Hepatocyte (in vitro differentiated cells): ENCODE measurements around the gene PRAMEF2. TPM values are rescaled to one million over a fixed set of nuclear protein-coding genes. Genes with fewer than 3 reads are reported as not detected.
"Not testable (repeated sequence)": the region's sequence is repeated elsewhere in the genome, so short reads cannot be mapped to it uniquely, and the experiment has no call there.

ENCODE experiments used
- DNase-seq: peaks from one replicate; pipeline ENCODE4 v3.0.0-alpha.2; 2016; ENCODE audit warnings: low spot score
- H2AFZ ChIP-seq: fragments of 200-600 bp; sonication (generic); 2 replicates; pipeline ENCODE4 v1.6.0; 2016; ENCODE audit warnings: antibody characterized with exemption, mild to moderate bottlenecking
- H3K27ac ChIP-seq: fragments of 200-600 bp; sonication (generic); 2 replicates; pipeline ENCODE4 v1.5.1; 2016; ENCODE audit warnings: mild to moderate bottlenecking
- H3K27me3 ChIP-seq: fragments of 200-600 bp; sonication (generic); 2 replicates; pipeline ENCODE4 v1.6.1; 2016
- H3K36me3 ChIP-seq: fragments of 200-600 bp; sonication (generic); replicated peaks from 2 replicates; pipeline ENCODE4 v1.5.1; 2016; ENCODE audit warnings: low read depth; ENCODE audit not compliant: insufficient read depth
- H3K4me1 ChIP-seq: fragments of 200-600 bp; sonication (generic); 2 replicates; pipeline ENCODE4 v1.5.1; 2016; ENCODE audit warnings: mild to moderate bottlenecking, moderate library complexity; ENCODE audit not compliant: insufficient read depth
- H3K4me2 ChIP-seq: fragments of 200-600 bp; sonication (generic); 2 replicates; pipeline ENCODE4 v1.6.0; 2016
- H3K4me3 ChIP-seq: fragments of 200-600 bp; sonication (generic); 2 replicates; pipeline ENCODE4 v1.5.1; 2016; ENCODE audit warnings: mild to moderate bottlenecking
- H3K79me2 ChIP-seq: fragments of 200-600 bp; sonication (generic); 2 replicates; pipeline ENCODE4 v1.6.0; 2017; ENCODE audit warnings: mild to moderate bottlenecking
- H3K9me2 ChIP-seq: fragments of 200-600 bp; sonication (generic); replicated peaks from 2 replicates; pipeline ENCODE4 v1.6.0; 2017; ENCODE audit warnings: mild to moderate bottlenecking; ENCODE audit not compliant: insufficient read depth
- H3K9me3 ChIP-seq: fragments of 200-600 bp; sonication (generic); 2 replicates; pipeline ENCODE4 v1.5.1; 2016; ENCODE audit warnings: low read depth, mild to moderate bottlenecking
- H4K20me1 ChIP-seq: fragments of 200-600 bp; sonication (generic); 2 replicates; pipeline ENCODE4 v1.6.0; 2016; ENCODE audit warnings: mild to moderate bottlenecking; ENCODE audit not compliant: insufficient read depth, poor library complexity, severe bottlenecking
- CTCF ChIP-seq: fragments of 200-600 bp; sonication (generic); IDR thresholded peaks from 2 replicates; pipeline ENCODE4 v1.5.1; 2016; ENCODE audit warnings: antibody characterized with exemption, mild to moderate bottlenecking; ENCODE audit not compliant: poor library complexity
- EZH2 ChIP-seq: fragments of 200-600 bp; sonication (generic); IDR thresholded peaks from 2 replicates; pipeline ENCODE4 v1.6.1; 2016; ENCODE audit warnings: antibody characterized with exemption, mild to moderate bottlenecking, borderline replicate concordance
- EZH2phosphoT487 ChIP-seq: fragments of 200-600 bp; sonication (generic); IDR thresholded peaks from one replicate; pipeline ENCODE4 v1.6.1; 2018; ENCODE audit warnings: antibody characterized with exemption, mild to moderate bottlenecking, low read depth, moderate library complexity; ENCODE audit not compliant: unreplicated experiment, severe bottlenecking
- WGBS: methylation state at CpG from one replicate; pipeline ENCODE4 v1.1.6; 2016; ENCODE audit warnings: low lambda C conversion rate; ENCODE audit errors: missing lambda C conversion rate; 5-methylcytosine and 5-hydroxymethylcytosine counted together
- polyA plus RNA-seq: library from polyadenylated mRNA; unstranded; fragments of >200 nt; fragmentation: Nextera tagmentation; extraction: Ambion mirVana; gene quantifications from 2 replicates; pipeline ENCODE4 v1.2.1, GENCODE V29; 2016
- total RNA-seq: library from RNA; depleted of rRNA; stranded (reverse); fragments of >200 nt; gene quantifications from 2 replicates; pipeline ENCODE4 v1.2.3, GENCODE V29; 2014

Gene PRAMEF2
- total RNA-seq (not detected in 2 replicates), polyA plus RNA-seq (not detected in 2 replicates)

- not testable (repeated sequence) for H2AFZ ChIP-seq, H3K4me1 ChIP-seq, H3K4me3 ChIP-seq, H3K79me2 ChIP-seq, H3K27ac ChIP-seq, H3K27me3 ChIP-seq, H3K36me3 ChIP-seq, DNase-seq, H3K9me3 ChIP-seq, H4K20me1 ChIP-seq, H3K4me2 ChIP-seq, H3K9me2 ChIP-seq
- WGBS = 36% methylated on average over 2 of the region's 2 CpGs
Observed at GRCh38 chr1:12856786-12857185, at the start of gene PRAMEF2. Gene PRAMEF2 (plus strand): TSS chr1:12857086. CDS start chr1:12859010, 1,924 bp downstream.

- Histone ChIP-seq H4K20me1 (no peaks in the 10 kb centered on the region), H3K9me2 (no peaks in the 10 kb centered on the region), H3K27ac (no peak overlapping the region), H3K4me1 (no peaks in the 10 kb centered on the region), H2AFZ (no peak overlapping the region), H3K4me3 (no peak overlapping the region), H3K27me3 (no peaks in the 10 kb centered on the region), H3K4me2 (no peak overlapping the region), H3K9me3 (no peaks in the 10 kb centered on the region), H3K79me2 (no peaks in the 10 kb centered on the region), H3K36me3 (no peaks in the 10 kb centered on the region)
- WGBS = 88% methylated on average over 1 of the region's 1 CpG
- DNase-seq = no peak
- TF ChIP-seq EZH2phosphoT487 (no peak), CTCF (no peak), EZH2 (no peak)
Observed at GRCh38 chr1:12809933-12810332, 47.0 kb upstream of the PRAMEF2 start.

- Histone ChIP-seq H4K20me1 (no peaks in the 10 kb centered on the region), H3K79me2 (no peaks in the 10 kb centered on the region), H3K4me1 (no peaks in the 10 kb centered on the region), H3K9me3 (no peaks in the 10 kb centered on the region), H3K27me3 (no peaks in the 10 kb centered on the region), H3K27ac (no peak overlapping the region), H3K4me3 (no peak overlapping the region), H3K9me2 (no peaks in the 10 kb centered on the region), H3K36me3 (no peaks in the 10 kb centered on the region), H2AFZ (no peak overlapping the region), H3K4me2 (no peak overlapping the region)
- WGBS = 54% methylated on average over 5 of the region's 5 CpGs
- TF ChIP-seq CTCF = no peak
- no peak for TF ChIP-seq EZH2
- TF ChIP-seq EZH2phosphoT487 = no peak
- no peak for DNase-seq
Observed at GRCh38 chr1:12810691-12811408, 46.0 kb upstream of the PRAMEF2 start.

GRCh38 chr1:12811409-12811784 lies 45.5 kb upstream of the PRAMEF2 start:
- no peak overlapping the region for H3K27ac ChIP-seq
- 58% methylated on average over 2 of the region's 2 CpGs for WGBS
- H3K4me3 ChIP-seq = no peak overlapping the region
- no peak overlapping the region for H3K4me2 ChIP-seq
- TF ChIP-seq CTCF = no peak
- no peak for DNase-seq
- H3K9me2 ChIP-seq = no peaks in the 10 kb centered on the region
- no peaks in the 10 kb centered on the region for H3K27me3 ChIP-seq
- H2AFZ ChIP-seq = no peak overlapping the region
- no peaks in the 10 kb centered on the region for H3K4me1 ChIP-seq
- no peaks in the 10 kb centered on the region for H3K9me3 ChIP-seq
- no peaks in the 10 kb centered on the region for H3K36me3 ChIP-seq
- H4K20me1 ChIP-seq = no peaks in the 10 kb centered on the region
- H3K79me2 ChIP-seq = no peaks in the 10 kb centered on the region

- DNase-seq, H3K9me2 ChIP-seq, H3K36me3 ChIP-seq, H3K27ac ChIP-seq, H4K20me1 ChIP-seq, H3K4me1 ChIP-seq, H3K9me3 ChIP-seq, H2AFZ ChIP-seq, H3K4me3 ChIP-seq, H3K4me2 ChIP-seq, H3K27me3 ChIP-seq, H3K79me2 ChIP-seq: not testable (repeated sequence)
- 63% methylated on average over 6 of the region's 6 CpGs for WGBS
Observed at GRCh38 chr1:12819061-12819460, 37.8 kb upstream of the PRAMEF2 start.

GRCh38 chr1:12831310-12831709 lies 25.6 kb upstream of the PRAMEF2 start, which contains the start of gene PRAMEF11:
Gene PRAMEF11 (minus strand): TSS chr1:12831410. CDS start chr1:12828789, 2,621 bp downstream.
- H3K4me2 ChIP-seq, H2AFZ ChIP-seq, H3K9me2 ChIP-seq, H3K27me3 ChIP-seq, H3K36me3 ChIP-seq, H3K4me1 ChIP-seq, H3K4me3 ChIP-seq, H3K9me3 ChIP-seq, H4K20me1 ChIP-seq, H3K79me2 ChIP-seq, DNase-seq, H3K27ac ChIP-seq: not testable (repeated sequence)
- WGBS = 39% methylated on average over 3 of the region's 3 CpGs
